ENCODE results near the gene ITPR3.

DNA sequence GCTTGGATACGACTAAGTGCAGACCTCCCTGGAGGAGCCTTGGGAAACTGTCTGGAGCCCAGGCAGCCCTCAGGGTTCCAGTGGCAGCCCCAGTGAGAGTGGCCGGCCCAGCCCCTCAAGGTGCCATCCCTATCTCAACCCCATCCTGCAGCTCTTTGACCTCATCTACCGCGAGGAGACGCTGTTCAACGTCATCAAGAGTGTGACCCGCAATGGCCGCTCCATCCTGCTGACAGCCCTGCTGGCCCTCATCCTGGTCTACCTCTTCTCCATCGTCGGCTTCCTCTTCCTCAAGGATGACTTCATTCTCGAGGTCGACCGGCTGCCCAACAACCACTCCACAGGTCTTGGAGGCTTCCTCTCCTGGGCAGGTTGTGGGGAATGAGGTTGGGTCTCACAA lies 69.6 kb downstream of the ITPR3 start:
- TF ChIP-seq, protein P1, sequence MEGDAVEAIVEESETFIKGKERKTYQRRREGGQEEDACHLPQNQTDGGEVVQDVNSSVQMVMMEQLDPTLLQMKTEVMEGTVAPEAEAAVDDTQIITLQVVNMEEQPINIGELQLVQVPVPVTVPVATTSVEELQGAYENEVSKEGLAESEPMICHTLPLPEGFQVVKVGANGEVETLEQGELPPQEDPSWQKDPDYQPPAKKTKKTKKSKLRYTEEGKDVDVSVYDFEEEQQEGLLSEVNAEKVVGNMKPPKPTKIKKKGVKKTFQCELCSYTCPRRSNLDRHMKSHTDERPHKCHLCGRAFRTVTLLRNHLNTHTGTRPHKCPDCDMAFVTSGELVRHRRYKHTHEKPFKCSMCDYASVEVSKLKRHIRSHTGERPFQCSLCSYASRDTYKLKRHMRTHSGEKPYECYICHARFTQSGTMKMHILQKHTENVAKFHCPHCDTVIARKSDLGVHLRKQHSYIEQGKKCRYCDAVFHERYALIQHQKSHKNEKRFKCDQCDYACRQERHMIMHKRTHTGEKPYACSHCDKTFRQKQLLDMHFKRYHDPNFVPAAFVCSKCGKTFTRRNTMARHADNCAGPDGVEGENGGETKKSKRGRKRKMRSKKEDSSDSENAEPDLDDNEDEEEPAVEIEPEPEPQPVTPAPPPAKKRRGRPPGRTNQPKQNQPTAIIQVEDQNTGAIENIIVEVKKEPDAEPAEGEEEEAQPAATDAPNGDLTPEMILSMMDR (IDR thresholded peaks at IDR 0.05): no peak
- TF ChIP-seq POLR2A (IDR thresholded peaks at IDR 0.05) (no peak), EP300 (IDR thresholded peaks at IDR 0.05) (no peak)
